H1 (cell line): ENCODE data around the gene KPNA3. TPM values are rescaled to one million over a fixed set of nuclear protein-coding genes. Genes with fewer than 3 reads are reported as not detected.

Source experiments
- CTCF ChIA-PET: fragments of 300-600 bp; sonication (Branson Sonifier 250); formaldehyde crosslinking; loops from one replicate; lab custom pipeline; 2021; ENCODE audit not compliant: partially characterized antibody; lab: Charles Lee
- POLR2A ChIA-PET: fragments of 300-600 bp; sonication (Branson Sonifier 250); formaldehyde crosslinking; loops from one replicate; lab custom pipeline; 2021; ENCODE audit warnings: inconsistent platforms; ENCODE audit not compliant: partially characterized antibody; lab: Charles Lee
- DNase-seq, 2 experiments: peaks; one replicate each; pipeline versions ENCODE4 v3.0.0 to v3.0.0-alpha.2; 2010 to 2022; ENCODE audit warnings: low spot score in 2 of 2, low read depth in 1 of 2, mixed read lengths in 1 of 2
- FAIRE-seq: peaks from 2 replicates; lab custom pipeline; 2011; peaks lifted over from hg19 to GRCh38; lab: Jason Lieb, UNC
- H2AFZ ChIP-seq: 2 replicates; pipeline ENCODE4 v1.8.1; 2012; ENCODE audit warnings: low read length, inconsistent platforms
- H2AK5ac ChIP-seq: 2 replicates; pipeline ENCODE4 v1.6.1; 2013; ENCODE audit warnings: low read depth, low read length
- H2BK120ac ChIP-seq: replicated peaks from 2 replicates; pipeline ENCODE3; 2013; ENCODE audit warnings: low read depth, low read length, inconsistent platforms
- H2BK12ac ChIP-seq: 2 replicates; pipeline ENCODE4 v1.6.1; 2013; ENCODE audit warnings: low read depth, low read length
- H2BK15ac ChIP-seq: 2 replicates; pipeline ENCODE4 v1.6.1; 2013; ENCODE audit warnings: low read length
- H2BK20ac ChIP-seq: 2 replicates; pipeline ENCODE4 v1.6.1; 2013; ENCODE audit warnings: low read length
- H2BK5ac ChIP-seq: 2 replicates; pipeline ENCODE4 v1.6.1; 2013; ENCODE audit warnings: low read depth, low read length
- H3K14ac ChIP-seq: 2 replicates; pipeline ENCODE4 v1.6.1; 2013; ENCODE audit warnings: inconsistent platforms; ENCODE audit not compliant: insufficient read length
- H3K18ac ChIP-seq: 2 replicates; pipeline ENCODE4 v1.6.1; 2013; ENCODE audit warnings: low read length; ENCODE audit errors: extremely low read depth
- H3K23ac ChIP-seq: 2 replicates; pipeline ENCODE4 v1.6.1; 2013; ENCODE audit warnings: inconsistent platforms; ENCODE audit not compliant: insufficient read length
- H3K23me2 ChIP-seq: 2 replicates; pipeline ENCODE4 v1.6.1; 2013; ENCODE audit warnings: low read depth, low read length
- H3K27ac ChIP-seq: 2 replicates; pipeline ENCODE4 v1.6.1; 2011; ENCODE audit warnings: low read depth, low read length, inconsistent platforms
- H3K27me3 ChIP-seq, 4 experiments: replicated peaks in 1 of 4; 1 replicate in 1 of 4; 2 replicates in 3 of 4; pipeline versions ENCODE4 v1.6.1 to v1.8.1; 2011 to 2013; ENCODE audit warnings: low read length in 3 of 4, mild to moderate bottlenecking in 3 of 4, inconsistent platforms in 2 of 4, mixed read lengths in 2 of 4, moderate library complexity in 1 of 4; ENCODE audit not compliant: control insufficient read depth in 3 of 4, insufficient read depth in 3 of 4; ENCODE audit errors: extremely low read depth in 1 of 4
- H3K36me3 ChIP-seq, 4 experiments: 2 replicates each; pipeline versions ENCODE4 v1.6.1 to v1.8.1; 2011 to 2013; ENCODE audit warnings: mild to moderate bottlenecking in 4 of 4, low read length in 3 of 4, moderate library complexity in 2 of 4, control low read depth in 1 of 4, inconsistent platforms in 1 of 4; ENCODE audit not compliant: insufficient read depth in 4 of 4, control insufficient read depth in 2 of 4
- H3K4ac ChIP-seq: replicated peaks from 2 replicates; pipeline ENCODE3; 2013; ENCODE audit warnings: low read length, low read depth, mixed read lengths, inconsistent platforms; ENCODE audit not compliant: insufficient read length
- H3K4me1 ChIP-seq, 4 experiments: replicated peaks in 1 of 4; 1 replicate in 1 of 4; 2 replicates in 3 of 4; pipeline versions ENCODE4 v1.6.1 to v1.8.1; 2011 to 2013; ENCODE audit warnings: low read length in 3 of 4, inconsistent platforms in 2 of 4, mixed read lengths in 1 of 4; ENCODE audit not compliant: insufficient read depth in 4 of 4, control insufficient read depth in 3 of 4
- H3K4me2 ChIP-seq, 2 experiments: 2 replicates each; pipeline versions ENCODE4 v1.6.1 to v1.8.1; 2011 to 2013; ENCODE audit warnings: low read depth in 2 of 2, low read length in 2 of 2, control low read depth in 1 of 2, inconsistent platforms in 1 of 2, mild to moderate bottlenecking in 1 of 2; ENCODE audit not compliant: insufficient read depth in 1 of 2
- H3K4me3 ChIP-seq, 4 experiments: fragments of 200-600, 300-600 bp in 1 of 4; sonication (generic), shearing (Covaris generic), sonication (Bioruptor Twin) in 1 of 4; 2 replicates each; pipeline versions ENCODE4 v1.5.1 to v1.8.1; 2011 to 2016; ENCODE audit warnings: low read length in 4 of 4, low read depth in 3 of 4, control low read depth in 2 of 4, inconsistent platforms in 2 of 4, mild to moderate bottlenecking in 2 of 4, mixed read lengths in 1 of 4, moderate library complexity in 1 of 4; ENCODE audit not compliant: insufficient read depth in 2 of 4; ENCODE audit errors: extremely low read depth in 1 of 4
- H3K56ac ChIP-seq: replicated peaks from 2 replicates; pipeline ENCODE3; 2013; ENCODE audit warnings: low read depth, mild to moderate bottlenecking, mixed read lengths, low read length, inconsistent platforms; ENCODE audit not compliant: insufficient read length
- H3K79me1 ChIP-seq: 2 replicates; pipeline ENCODE4 v1.6.1; 2013; ENCODE audit warnings: low read depth, low read length, control low read depth
- H3K79me2 ChIP-seq, 2 experiments: 2 replicates each; pipeline versions ENCODE4 v1.6.1 to v1.8.1; 2012 to 2013; ENCODE audit warnings: low read length in 2 of 2, mild to moderate bottlenecking in 2 of 2, inconsistent platforms in 1 of 2; ENCODE audit not compliant: insufficient read depth in 2 of 2, control insufficient read depth in 1 of 2
- H3K9ac ChIP-seq, 4 experiments: replicated peaks in 1 of 4; 1 replicate in 1 of 4; 2 replicates in 3 of 4; pipeline versions ENCODE4 v1.6.1 to v1.8.1; 2011 to 2013; ENCODE audit warnings: low read depth in 3 of 4, low read length in 3 of 4, control low read depth in 2 of 4, mild to moderate bottlenecking in 2 of 4, moderate library complexity in 2 of 4, inconsistent platforms in 1 of 4; ENCODE audit errors: extremely low read depth in 1 of 4
- H3K9me3 ChIP-seq, 2 experiments: 2 replicates each; pipeline versions ENCODE4 v1.6.1 to v1.8.1; 2012 to 2013; ENCODE audit warnings: mild to moderate bottlenecking in 2 of 2, moderate library complexity in 2 of 2, control low read depth in 1 of 2, inconsistent platforms in 1 of 2, low read depth in 1 of 2, low read length in 1 of 2, mixed read lengths in 1 of 2; ENCODE audit not compliant: insufficient read depth in 2 of 2
- H4K20me1 ChIP-seq, 2 experiments: replicated peaks in 1 of 2; 2 replicates each; pipeline versions ENCODE3 to v1.8.1; 2011 to 2013; ENCODE audit warnings: inconsistent platforms in 2 of 2, low read length in 2 of 2, mild to moderate bottlenecking in 1 of 2; ENCODE audit not compliant: insufficient read depth in 2 of 2, control insufficient read depth in 1 of 2
- H4K5ac ChIP-seq: 2 replicates; pipeline ENCODE4 v1.6.1; 2013; ENCODE audit warnings: low read length, low read depth, mixed read lengths, inconsistent platforms; ENCODE audit not compliant: insufficient read length
- H4K8ac ChIP-seq: 2 replicates; pipeline ENCODE4 v1.8.0; 2013; ENCODE audit warnings: mild to moderate bottlenecking, moderate library complexity, low read length, inconsistent platforms; ENCODE audit not compliant: insufficient read depth; ENCODE audit errors: extremely low read depth
- H4K91ac ChIP-seq: replicated peaks from 2 replicates; pipeline ENCODE3; 2013; ENCODE audit warnings: low read length, mixed read lengths, inconsistent platforms; ENCODE audit not compliant: insufficient read length
- BCL11A ChIP-seq, 2 experiments: IDR thresholded peaks; one replicate each; pipeline ENCODE4 v1.6.1; 2011; ENCODE audit warnings: low read depth in 2 of 2, low read length in 2 of 2, mild to moderate bottlenecking in 2 of 2
- CEBPB ChIP-seq: IDR thresholded peaks from 2 replicates; pipeline ENCODE4 v1.6.1; 2012; ENCODE audit warnings: low read depth, low read length
- CHD1 ChIP-seq: IDR thresholded peaks from 2 replicates; pipeline ENCODE4 v1.6.1; 2012; ENCODE audit warnings: low read depth, low read length, improper control_type of control experiment
- JUND ChIP-seq: IDR thresholded peaks from 2 replicates; pipeline ENCODE4 v1.6.1; 2011; ENCODE audit warnings: mild to moderate bottlenecking, improper control_type of control experiment, low read length
- KDM1A ChIP-seq: fragments of 200-600, 300-600 bp; sonication (generic); IDR thresholded peaks from 2 replicates; pipeline ENCODE4 v1.7.1; 2016; ENCODE audit warnings: mild to moderate bottlenecking, low read length, borderline replicate concordance
- POLR2AphosphoS5 ChIP-seq: IDR thresholded peaks from 2 replicates; pipeline ENCODE4 v1.6.1; 2011; ENCODE audit warnings: low read depth, low read length
- POU5F1 ChIP-seq: IDR thresholded peaks from 2 replicates; pipeline ENCODE4 v1.6.1; 2011; ENCODE audit warnings: low read depth, mild to moderate bottlenecking, low read length, moderate library complexity
- SIN3A ChIP-seq, 2 experiments: IDR thresholded peaks in 1 of 2; conservative IDR thresholded peaks in 1 of 2; 2 replicates each; pipeline ENCODE4 v1.6.1; 2011 to 2012; ENCODE audit warnings: low read length in 2 of 2, improper control_type of control experiment in 1 of 2, low read depth in 1 of 2, mild to moderate bottlenecking in 1 of 2
- SP1 ChIP-seq: IDR thresholded peaks from 2 replicates; pipeline ENCODE4 v1.6.1; 2011; ENCODE audit warnings: low read depth, low read length
- SP2 ChIP-seq: IDR thresholded peaks from 2 replicates; pipeline ENCODE4 v1.6.1; 2012; ENCODE audit warnings: mild to moderate bottlenecking, low read length, inconsistent platforms
- SP4 ChIP-seq: IDR thresholded peaks from 2 replicates; pipeline ENCODE4 v1.6.1; 2012; ENCODE audit warnings: low read length, inconsistent platforms
- SRF ChIP-seq: IDR thresholded peaks from 2 replicates; pipeline ENCODE4 v1.6.1; 2011; ENCODE audit warnings: mild to moderate bottlenecking, low read depth, low read length, moderate library complexity
- TAF1 ChIP-seq: IDR thresholded peaks from 2 replicates; pipeline ENCODE4 v1.6.1; 2011; ENCODE audit warnings: mild to moderate bottlenecking, low read depth, low read length
- ZNF274 ChIP-seq: IDR thresholded peaks from 2 replicates; pipeline ENCODE4 v1.7.0; 2012; ENCODE audit warnings: low read length, borderline replicate concordance; ENCODE audit errors: extremely low read depth
- WGBS, 2 experiments: shearing (Covaris generic) in 1 of 2; methylation state at CpG; one replicate each; pipeline versions ENCODE4 v1.1.6 to v1.1.7; 2013 to 2015; ENCODE audit warnings: low lambda C conversion rate in 2 of 2, mixed read lengths in 2 of 2, inconsistent platforms in 1 of 2, low coverage in 1 of 2, missing lambda C conversion rate in 1 of 2; ENCODE audit not compliant: insufficient replicate concordance in 2 of 2, insufficient coverage in 1 of 2, insufficient read length in 1 of 2; ENCODE audit errors: extremely low coverage in 1 of 2, missing lambda C conversion rate in 1 of 2; 5-methylcytosine and 5-hydroxymethylcytosine counted together
- polyA plus RNA-seq, 7 experiments: library from polyadenylated mRNA; depleted of rRNA in 3 of 7; stranded (reverse) in 5 of 7; unstranded in 2 of 7; fragments of >200 nt in 5 of 7; fragments of 200-250 nt in 2 of 7; gene quantifications; 1 replicate in 5 of 7; 2 replicates in 1 of 7; 4 replicates in 1 of 7; pipeline versions ENCODE4 v1.2.1 to v1.2.3, GENCODE V29; 2011 to 2013; ENCODE audit warnings: missing spikeins in 2 of 7, mixed read lengths in 2 of 7
- total RNA-seq: library from RNA; stranded (reverse); fragmentation: NEBNext Ultra II Directional; extraction: Animal tissue kit (Norgen Biotek cat#: 25700); gene quantifications from 2 replicates; pipeline ENCODE4 v1.2.1, GENCODE V29; 2021
- TF ChIP-seq, protein P1 (sequence below): IDR thresholded peaks from 2 replicates; pipeline ENCODE4 v1.6.1; 2012; ENCODE audit warnings: inconsistent platforms
- TF ChIP-seq, protein P2 (sequence below): IDR thresholded peaks from 2 replicates; pipeline ENCODE4 v1.6.1; 2012; ENCODE audit warnings: inconsistent platforms

Gene KPNA3
- total and polyA plus RNA-seq, 2 of the 8 experiments (the other 6 are each of a cell fraction or from before 2014, with no cell fraction given), result 21.4 to 63.2 TPM

DNA sequence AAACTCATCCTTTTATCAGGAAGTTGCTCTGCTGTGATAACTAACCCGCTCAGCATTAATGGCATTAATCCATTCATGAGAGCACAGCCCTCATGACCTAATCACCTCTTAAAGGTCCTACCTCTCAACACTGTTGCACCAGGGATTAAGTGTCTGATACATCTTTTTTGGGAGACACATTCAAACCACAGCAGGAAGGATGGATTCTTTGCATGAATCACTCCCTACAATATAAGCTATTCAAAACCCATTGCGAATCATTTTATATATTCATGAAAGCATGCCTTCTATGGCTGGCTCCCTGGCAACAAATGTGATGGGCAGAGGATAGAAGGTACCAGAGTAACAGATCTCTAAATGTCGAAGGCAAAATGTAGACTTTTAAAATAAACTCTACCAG lies 136.6 kb downstream of the KPNA3 start:
- H2AK5ac ChIP-seq, result no peak overlapping the region
- no peak overlapping the region for H2BK5ac ChIP-seq
- CTCF ChIA-PET, result no interaction called here
- DNase-seq (no peak), FAIRE-seq (no peak)
- no peaks in the 10 kb centered on the region for H3K4me1 ChIP-seq
- no peak overlapping the region for H3K9ac ChIP-seq
- H3K4me2 ChIP-seq, result no peak overlapping the region
- H4K20me1 ChIP-seq, result no peaks in the 10 kb centered on the region
- no peak overlapping the region for H4K91ac ChIP-seq
- no peaks in the 10 kb centered on the region for H3K23me2 ChIP-seq
- H3K9me3 ChIP-seq, result no peaks in the 10 kb centered on the region
- no peak overlapping the region for H4K8ac ChIP-seq
- H3K14ac ChIP-seq, result no peak overlapping the region
- WGBS, 2 experiments, result 86% methylated on average over 3 of the region's 3 CpGs; no CpG with 5 or more reads in 1 of the 2 experiments
- no peak overlapping the region for H2BK120ac ChIP-seq
- H3K4me3 ChIP-seq, result no peak overlapping the region
- H3K79me2 ChIP-seq, result no peaks in the 10 kb centered on the region
- POLR2A ChIA-PET, result no interaction called here
- H3K27me3 ChIP-seq, result no peaks in the 10 kb centered on the region
- no peak overlapping the region for H3K4ac ChIP-seq
- H2AFZ ChIP-seq, result no peak overlapping the region
- H3K18ac ChIP-seq, result no peak overlapping the region
- peaks cover 0 to 3% (median 2%) of the 10 kb centered on the region in 4 experiments; a peak in 3 of 8 replicates for H3K36me3 ChIP-seq
- H3K79me1 ChIP-seq, result no peaks in the 10 kb centered on the region
- no peak overlapping the region for H3K27ac ChIP-seq
- H4K5ac ChIP-seq, result no peak overlapping the region
- H3K23ac ChIP-seq, result no peak overlapping the region
- H2BK20ac ChIP-seq, result no peak overlapping the region
- no peak overlapping the region for H3K56ac ChIP-seq
- H2BK12ac ChIP-seq, result 0 out of 2 replicates have a peak overlapping the region, but pooled peaks have one; percentile 27
- H2BK15ac ChIP-seq, result no peak overlapping the region
- TF ChIP-seq CHD1, result no peak
- no peak for TF ChIP-seq SRF
- TF ChIP-seq, protein P1, sequence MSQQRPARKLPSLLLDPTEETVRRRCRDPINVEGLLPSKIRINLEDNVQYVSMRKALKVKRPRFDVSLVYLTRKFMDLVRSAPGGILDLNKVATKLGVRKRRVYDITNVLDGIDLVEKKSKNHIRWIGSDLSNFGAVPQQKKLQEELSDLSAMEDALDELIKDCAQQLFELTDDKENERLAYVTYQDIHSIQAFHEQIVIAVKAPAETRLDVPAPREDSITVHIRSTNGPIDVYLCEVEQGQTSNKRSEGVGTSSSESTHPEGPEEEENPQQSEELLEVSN, result no peak
- TF ChIP-seq, protein P2, sequence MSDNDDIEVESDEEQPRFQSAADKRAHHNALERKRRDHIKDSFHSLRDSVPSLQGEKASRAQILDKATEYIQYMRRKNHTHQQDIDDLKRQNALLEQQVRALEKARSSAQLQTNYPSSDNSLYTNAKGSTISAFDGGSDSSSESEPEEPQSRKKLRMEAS, result no peak
- TF ChIP-seq POLR2AphosphoS5, result no peak
- TF ChIP-seq SP2, result no peak
- TF ChIP-seq TAF1, result no peak
- TF ChIP-seq BCL11A (IDR thresholded peaks at IDR 0.05; ENCODE audit: low read depth in 2 of 2, low read length in 2 of 2), result no peak
- TF ChIP-seq KDM1A, result no peak
- TF ChIP-seq SIN3A (conservative IDR thresholded peaks at IDR 0.05 in 1 of 2, IDR thresholded peaks at IDR 0.05 in 1 of 2; ENCODE audit: low read depth in 1 of 2, low read length in 2 of 2), result no peak
- TF ChIP-seq POU5F1, result no peak
- no peak for TF ChIP-seq CEBPB
- no peak for TF ChIP-seq SP4
- TF ChIP-seq JUND, result no peak
- TF ChIP-seq ZNF274, result no peak
- no peak for TF ChIP-seq SP1
